Ovary (tissue), 3 donors: Measurements from ENCODE around the gene KDELR3.

Experiments
- CTCF ChIP-seq, 3 donors: fragments of 450-650 bp in 2 of 3; fragments of 200-600 bp in 1 of 3; IDR thresholded peaks; one replicate each; pipeline versions ENCODE4 v1.5.1 to v1.8.0; 2016 to 2022; ENCODE audit warnings: antibody characterized with exemption in 3 of 3, mild to moderate bottlenecking in 1 of 3
- EP300 ChIP-seq: sonication (generic); formaldehyde crosslinking; IDR thresholded peaks from one replicate; pipeline ENCODE4 v1.6.1; 2017; ENCODE audit warnings: antibody characterized with exemption
- POLR2A ChIP-seq: fragments of 450-650 bp; IDR thresholded peaks from one replicate; pipeline ENCODE4 v1.6.1; 2017; ENCODE audit warnings: antibody characterized with exemption, mild to moderate bottlenecking, moderate library complexity
- donor health status: DM: no; HTN: no; CAD: no.

GRCh38 chr22:38474003-38474607 lies 6.2 kb downstream of the KDELR3 start:
- TF ChIP-seq CTCF (IDR thresholded peaks at IDR 0.05), result no peak
- TF ChIP-seq EP300, result no peak
- TF ChIP-seq POLR2A, result no peak
